GM23248 (cell line): ENCODE measurements around the gene ACACA.
"Not testable (repeated sequence)": the region's sequence is repeated elsewhere in the genome, so short reads cannot be mapped to it uniquely, and the experiment has no call there.

Experiments used
- EZH2 ChIP-seq: fragments of 200-600 bp; sonication (generic); IDR thresholded peaks from 2 replicates; pipeline ENCODE4 v1.6.1; 2018; ENCODE audit warnings: antibody characterized with exemption, mild to moderate bottlenecking; ENCODE audit not compliant: insufficient read depth, poor library complexity, severe bottlenecking
- EZH2phosphoT487 ChIP-seq: fragments of 200-600 bp; sonication (generic); IDR thresholded peaks from 2 replicates; pipeline ENCODE4 v1.6.1; 2018; ENCODE audit warnings: antibody characterized with exemption, moderate library complexity, mild to moderate bottlenecking, low read depth; ENCODE audit not compliant: insufficient read depth

DNA sequence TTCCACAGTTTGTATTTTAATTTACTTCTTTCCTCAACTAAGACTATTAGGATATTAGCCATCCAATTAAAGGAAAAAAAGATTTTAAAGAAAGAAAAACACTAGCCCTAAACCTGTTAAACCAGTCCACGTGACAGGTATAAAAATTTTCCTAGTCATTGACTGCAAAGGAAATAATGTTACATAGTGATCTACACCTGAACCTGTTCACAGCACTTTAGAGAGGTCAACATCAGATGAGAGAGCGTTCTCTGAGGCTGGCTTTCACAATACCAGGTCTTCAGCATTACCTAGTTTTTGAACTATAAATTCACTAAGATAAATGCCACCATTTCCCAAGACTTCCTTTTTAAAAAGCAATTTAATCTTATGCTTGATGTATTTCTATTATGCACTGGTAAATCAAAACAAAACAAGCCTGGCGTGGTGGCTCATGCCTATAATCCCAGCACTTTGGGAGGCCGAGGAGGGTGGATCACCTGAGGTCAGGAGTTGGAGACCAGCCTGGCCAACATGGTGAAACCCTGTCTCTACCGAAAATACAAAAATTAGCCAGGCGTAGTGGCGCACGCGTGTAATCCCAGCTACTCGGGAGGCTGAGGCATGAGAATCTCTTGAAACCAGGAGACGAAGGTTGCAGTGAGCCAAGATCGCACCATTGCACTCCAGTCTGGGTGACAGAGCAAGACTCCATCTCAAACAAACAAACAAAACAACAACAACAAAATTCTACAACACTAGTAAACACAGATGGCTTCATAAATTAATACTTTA, 49.7 kb downstream of the ACACA start:
- TF ChIP-seq EZH2, EZH2phosphoT487: not testable (repeated sequence)
